B cell (primary cell): ENCODE results near the gene ZNF184.

Source experiments
- CTCF ChIP-seq: fragments of 200-600 bp; IDR thresholded peaks from one replicate; pipeline ENCODE4 v1.8.0; 2022; ENCODE audit warnings: antibody characterized with exemption, mild to moderate bottlenecking
- EZH2 ChIP-seq: IDR thresholded peaks from 2 replicates; pipeline ENCODE4 v1.6.1; 2012; ENCODE audit warnings: borderline replicate concordance, low read depth, mild to moderate bottlenecking, moderate library complexity, low read length; ENCODE audit not compliant: insufficient read depth, poor library complexity, severe bottlenecking

- TF ChIP-seq EZH2 (no peak), CTCF (no peak)
Observed at GRCh38 chr6:27468334-27468733, 4.6 kb downstream of the ZNF184 start.
